GM12873 (cell line): ENCODE results near the gene PRKN.

Experiments
- CTCF ChIP-seq: IDR thresholded peaks from 2 replicates; pipeline ENCODE4 v1.5.1; 2012; ENCODE audit warnings: low read depth, mild to moderate bottlenecking, moderate library complexity, low read length, control low read depth; ENCODE audit not compliant: insufficient read depth; ENCODE audit errors: missing control alignments

The PRKN gene

GRCh38 chr6:161948462-161948861 is 779.1 kb downstream of the PRKN start:
- no peak for TF ChIP-seq CTCF

- no peak for TF ChIP-seq CTCF
Observed at GRCh38 chr6:161947371-161947770, 780.2 kb downstream of the PRKN start.

GRCh38 chr6:161946461-161946860 is 781.1 kb downstream of the PRKN start:
- no peak for TF ChIP-seq CTCF

GRCh38 chr6:161943561-161943960 is 784.0 kb downstream of the PRKN start:
- no peak for TF ChIP-seq CTCF

- TF ChIP-seq CTCF, result no peak
Observed at GRCh38 chr6:161941565-161941964, 786.0 kb downstream of the PRKN start.

GRCh38 chr6:161940519-161940918 is 787.0 kb downstream of the PRKN start:
- TF ChIP-seq CTCF, result no peak

- no peak for TF ChIP-seq CTCF
Observed at GRCh38 chr6:161926324-161926723, 801.2 kb downstream of the PRKN start.

GRCh38 chr6:161924516-161925116 is 803.0 kb downstream of the PRKN start:
- TF ChIP-seq CTCF, result no peak
